Measurements from ENCODE around the gene ZNF652.

DNA sequence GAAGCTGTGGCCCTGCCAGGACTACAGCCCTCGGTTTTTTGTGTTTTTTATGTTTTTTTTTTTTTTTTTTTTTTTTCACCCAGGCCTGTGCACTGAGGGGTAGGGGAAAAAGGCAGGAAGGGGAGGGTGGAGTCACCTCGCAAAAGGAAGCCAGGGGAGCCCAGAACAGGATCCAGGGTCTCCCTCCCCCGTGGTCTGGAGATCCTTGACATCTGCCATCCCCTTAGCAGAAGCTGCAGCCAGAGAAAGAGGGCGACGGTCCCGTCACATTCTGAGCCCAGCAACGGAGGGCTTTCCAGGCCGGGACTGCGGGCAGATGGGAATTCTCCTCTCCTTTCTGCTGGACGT, 102.4 kb downstream of the ZNF652 start:
- TF ChIP-seq SMC3 (IDR thresholded peaks at IDR 0.05; ENCODE audit: low read depth, low read length) (no peak), POLR2A (IDR thresholded peaks at IDR 0.05; ENCODE audit: low read depth, low read length) (no peak), ELK1 (IDR thresholded peaks at IDR 0.05; ENCODE audit: borderline replicate concordance, low read depth, low read length) (no peak), FOS (IDR thresholded peaks at IDR 0.05; ENCODE audit: low read depth, low read length) (no peak), RFX5 (IDR thresholded peaks at IDR 0.05; ENCODE audit: low read depth, low read length) (no peak), BHLHE40 (IDR thresholded peaks at IDR 0.05; ENCODE audit: low read depth, low read length) (no peak), RCOR1 (IDR thresholded peaks at IDR 0.05; ENCODE audit: insufficient replicate concordance, low read length) (no peak), RAD21 (IDR thresholded peaks at IDR 0.05; ENCODE audit: low read length) (no peak)
- TF ChIP-seq, protein P1, sequence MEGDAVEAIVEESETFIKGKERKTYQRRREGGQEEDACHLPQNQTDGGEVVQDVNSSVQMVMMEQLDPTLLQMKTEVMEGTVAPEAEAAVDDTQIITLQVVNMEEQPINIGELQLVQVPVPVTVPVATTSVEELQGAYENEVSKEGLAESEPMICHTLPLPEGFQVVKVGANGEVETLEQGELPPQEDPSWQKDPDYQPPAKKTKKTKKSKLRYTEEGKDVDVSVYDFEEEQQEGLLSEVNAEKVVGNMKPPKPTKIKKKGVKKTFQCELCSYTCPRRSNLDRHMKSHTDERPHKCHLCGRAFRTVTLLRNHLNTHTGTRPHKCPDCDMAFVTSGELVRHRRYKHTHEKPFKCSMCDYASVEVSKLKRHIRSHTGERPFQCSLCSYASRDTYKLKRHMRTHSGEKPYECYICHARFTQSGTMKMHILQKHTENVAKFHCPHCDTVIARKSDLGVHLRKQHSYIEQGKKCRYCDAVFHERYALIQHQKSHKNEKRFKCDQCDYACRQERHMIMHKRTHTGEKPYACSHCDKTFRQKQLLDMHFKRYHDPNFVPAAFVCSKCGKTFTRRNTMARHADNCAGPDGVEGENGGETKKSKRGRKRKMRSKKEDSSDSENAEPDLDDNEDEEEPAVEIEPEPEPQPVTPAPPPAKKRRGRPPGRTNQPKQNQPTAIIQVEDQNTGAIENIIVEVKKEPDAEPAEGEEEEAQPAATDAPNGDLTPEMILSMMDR (conservative IDR thresholded peaks at IDR 0.05; ENCODE audit: low read depth, low read length): no peak

Measured in IMR-90 (cell line).